GM19372 (cell line): Measurements from ENCODE around the gene RALGAPB.
"Not testable (repeated sequence)": the region's sequence is repeated elsewhere in the genome, so short reads cannot be mapped to it uniquely, and the experiment has no call there.

Source experiments
- ATAC-seq: cut with Tn5 transposase; IDR thresholded peaks from one replicate; pipeline ENCODE4 v1.9.1; 2021; ENCODE audit warnings: mild to moderate bottlenecking, low read depth, moderate library complexity; ENCODE audit not compliant: unreplicated experiment

The RALGAPB gene

DNA sequence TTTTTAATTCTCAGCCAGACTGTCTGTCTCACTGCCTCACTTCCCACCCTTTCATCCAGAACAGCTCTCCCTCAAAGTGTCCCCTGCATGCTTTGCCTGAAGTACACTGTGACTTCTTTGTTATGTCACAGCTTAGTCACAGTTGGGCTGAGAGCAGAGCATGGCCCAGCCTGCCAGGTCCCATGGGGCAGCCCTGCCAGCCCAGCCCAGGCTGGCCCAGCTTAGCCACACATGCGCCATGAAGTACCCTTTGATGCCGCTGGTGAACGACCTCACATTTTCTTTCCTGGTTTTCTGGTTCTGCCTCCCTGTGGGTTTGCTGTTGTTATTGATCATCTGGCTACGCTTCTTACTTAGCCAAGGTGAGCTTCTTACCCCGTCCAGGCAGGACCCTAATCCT lies 108.4 kb downstream of the RALGAPB start, which contains the start of gene ADIG:
ADIG (plus strand) TSS at position 185 of the 400 bp plus-strand sequence; CDS start at position 239, 54 bp downstream.
- ATAC-seq: no peak

DNA sequence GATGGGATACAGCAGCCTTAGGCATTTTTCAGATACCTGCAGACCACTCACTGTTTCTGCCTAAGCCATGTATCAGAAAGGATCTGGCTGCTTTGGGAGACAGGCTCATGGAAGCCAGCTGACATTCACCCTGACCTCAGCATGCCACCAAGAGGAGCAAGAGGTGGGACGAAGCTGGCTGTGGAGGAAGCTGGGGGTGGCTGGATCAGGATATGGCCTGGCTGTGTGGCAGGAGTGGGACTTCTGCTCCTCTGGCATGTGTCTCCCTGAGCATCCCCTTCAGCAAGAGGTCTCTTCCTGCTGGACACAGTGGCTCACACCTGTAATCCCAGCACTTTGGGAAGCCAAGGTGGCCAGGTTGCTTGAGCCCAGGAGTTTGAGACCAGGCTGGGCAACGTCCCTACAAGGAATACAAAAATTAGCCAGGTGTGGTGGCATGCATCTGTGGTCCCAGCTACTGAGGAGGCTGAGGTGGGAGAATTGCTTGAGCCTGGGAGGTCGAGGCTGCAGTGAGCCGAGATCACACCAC lies 109.3 kb downstream of the RALGAPB start:
- ATAC-seq: no peak

DNA sequence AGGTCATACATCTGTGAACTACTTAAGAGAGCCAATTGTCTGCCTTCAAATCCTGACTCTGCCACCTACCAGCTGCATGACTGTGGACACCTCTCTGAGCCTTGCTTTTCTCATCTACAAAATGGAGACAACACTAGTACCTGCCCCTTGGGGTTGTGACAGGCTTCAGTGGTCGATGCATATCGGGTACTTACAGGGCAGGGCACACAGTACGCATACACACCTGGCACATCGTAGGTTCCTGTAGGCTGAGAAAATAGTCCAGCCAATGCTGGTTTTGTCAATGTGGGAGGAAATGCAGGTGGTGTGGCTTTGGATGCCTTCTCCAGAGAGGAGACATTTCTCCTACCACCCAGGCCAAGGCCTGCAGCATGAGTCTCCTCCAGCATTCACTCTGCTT lies 110.7 kb downstream of the RALGAPB start:
- ATAC-seq: no peak

DNA sequence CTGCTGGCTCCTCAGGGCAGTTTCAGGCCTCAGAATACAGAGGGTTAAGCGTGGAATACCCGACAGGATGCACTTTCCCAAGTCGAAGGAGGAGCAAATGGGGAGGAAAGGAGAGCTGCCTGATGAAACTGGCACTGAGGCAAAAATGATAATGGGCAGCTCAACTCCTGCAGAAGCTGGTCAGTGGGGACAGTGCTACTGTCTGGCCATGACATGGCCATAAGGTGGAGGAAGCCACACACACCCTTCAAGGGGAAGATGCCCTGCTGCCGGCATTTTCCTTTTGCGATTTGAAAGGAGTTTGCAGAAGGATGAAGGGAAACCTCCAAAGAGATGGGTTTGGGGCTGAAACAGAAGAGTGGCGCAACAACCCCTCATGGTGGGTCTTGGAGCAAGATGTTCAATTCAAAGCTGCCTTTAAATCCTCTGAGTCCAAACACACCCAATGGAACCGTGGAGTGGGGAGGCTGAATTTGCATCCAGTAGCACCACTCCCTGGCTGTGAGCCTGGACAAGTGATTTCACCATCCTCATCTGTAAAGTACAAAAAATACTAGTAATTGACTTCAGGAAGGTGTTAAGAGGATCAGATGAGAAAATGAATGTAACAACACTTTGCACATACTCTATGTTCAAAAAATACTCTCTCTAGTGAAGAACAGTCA lies 111.6 kb downstream of the RALGAPB start:
- ATAC-seq: no peak

DNA sequence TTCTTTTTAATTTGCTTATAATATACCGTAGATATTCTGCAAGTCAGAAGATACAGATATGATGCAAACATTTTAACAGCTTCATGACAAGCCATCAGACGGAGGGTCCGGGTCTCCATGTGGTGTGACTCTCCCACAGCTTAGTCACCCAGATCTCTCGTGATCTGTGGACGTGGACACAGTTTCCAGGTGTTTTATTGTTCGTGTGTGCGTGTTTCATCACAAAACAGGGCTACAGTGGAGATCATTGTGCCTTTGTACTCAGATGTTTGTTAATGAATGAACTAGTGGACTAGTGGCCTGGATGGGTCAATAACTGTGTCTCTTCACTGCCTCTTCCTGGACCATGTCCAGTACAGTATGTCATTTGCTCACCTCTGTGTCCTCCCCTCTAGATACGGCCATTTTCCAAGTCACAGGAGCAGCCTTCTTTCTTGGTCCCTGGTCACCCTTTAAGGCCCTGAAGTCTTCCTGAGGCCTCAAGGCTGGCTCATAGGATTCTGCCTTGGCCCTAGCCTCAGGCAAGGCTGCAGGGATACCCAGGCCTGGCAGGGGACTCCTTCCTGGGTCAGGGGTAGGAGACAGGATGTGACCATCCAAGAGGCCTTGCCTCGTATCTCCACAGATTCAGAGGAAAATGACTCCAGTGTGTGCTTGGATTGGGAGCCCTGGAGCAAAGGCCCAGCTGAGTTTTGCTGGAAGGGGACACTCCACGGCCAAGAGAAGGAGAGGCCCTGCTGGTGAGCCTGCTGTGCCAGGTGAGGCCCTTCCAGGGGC lies 112.9 kb downstream of the RALGAPB start:
- no peak for ATAC-seq

DNA sequence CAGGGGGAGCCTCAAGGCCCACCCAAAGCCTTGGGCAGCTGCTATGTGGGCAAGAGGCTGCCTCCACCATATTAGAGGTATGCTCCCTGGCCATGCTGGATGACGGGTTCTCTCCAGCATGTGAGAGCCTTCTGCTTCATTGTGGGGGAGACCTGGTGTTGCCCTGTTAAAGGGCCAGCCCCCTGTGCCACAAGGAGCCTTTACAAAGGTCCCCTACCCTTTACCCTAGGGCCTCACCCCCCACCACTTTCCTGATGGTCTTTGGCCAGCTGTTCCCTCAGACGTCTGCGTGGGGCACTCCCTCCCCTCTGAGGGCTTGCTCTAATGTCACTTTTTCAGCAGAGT lies 113.5 kb downstream of the RALGAPB start:
- no peak for ATAC-seq

DNA sequence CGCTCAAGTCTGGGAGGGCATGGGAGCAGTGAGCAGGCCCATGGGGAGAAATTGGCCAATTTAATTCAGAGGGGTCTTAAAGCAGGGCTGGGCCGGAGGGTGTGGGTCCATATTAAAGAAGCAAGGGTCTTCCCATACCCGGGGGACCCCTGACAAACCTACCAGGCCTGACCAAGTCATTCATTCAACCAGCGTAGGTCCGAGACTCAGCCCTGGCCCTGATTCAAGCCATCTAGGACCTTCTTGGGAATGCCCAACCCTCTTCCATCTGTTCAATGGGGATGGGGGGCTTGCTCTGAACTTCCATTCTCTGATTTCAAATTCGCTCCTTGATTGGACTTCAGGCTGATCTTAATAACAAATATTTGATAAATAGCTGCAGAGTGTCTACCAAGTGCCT lies 115.7 kb downstream of the RALGAPB start:
- no peak for ATAC-seq

DNA sequence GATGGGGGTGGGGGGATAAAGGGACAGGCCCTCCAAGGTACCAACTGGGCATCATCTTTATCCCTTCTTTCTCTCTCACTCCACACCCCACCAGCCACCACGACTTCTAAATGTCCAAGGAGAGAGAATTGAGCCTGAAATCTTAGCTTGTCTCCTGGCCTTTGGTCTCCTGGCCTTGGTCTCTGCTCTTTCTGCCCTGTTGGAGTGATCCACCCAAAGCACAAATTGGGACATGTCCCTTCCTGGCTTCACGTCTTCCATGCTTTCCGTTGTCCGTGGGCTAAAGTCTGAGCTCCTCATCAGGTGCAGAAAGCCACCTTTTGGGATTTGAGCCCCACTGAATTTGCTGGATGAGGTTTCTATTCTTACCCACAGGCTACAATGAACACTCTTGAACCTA lies 116.7 kb downstream of the RALGAPB start:
- no peak for ATAC-seq

DNA sequence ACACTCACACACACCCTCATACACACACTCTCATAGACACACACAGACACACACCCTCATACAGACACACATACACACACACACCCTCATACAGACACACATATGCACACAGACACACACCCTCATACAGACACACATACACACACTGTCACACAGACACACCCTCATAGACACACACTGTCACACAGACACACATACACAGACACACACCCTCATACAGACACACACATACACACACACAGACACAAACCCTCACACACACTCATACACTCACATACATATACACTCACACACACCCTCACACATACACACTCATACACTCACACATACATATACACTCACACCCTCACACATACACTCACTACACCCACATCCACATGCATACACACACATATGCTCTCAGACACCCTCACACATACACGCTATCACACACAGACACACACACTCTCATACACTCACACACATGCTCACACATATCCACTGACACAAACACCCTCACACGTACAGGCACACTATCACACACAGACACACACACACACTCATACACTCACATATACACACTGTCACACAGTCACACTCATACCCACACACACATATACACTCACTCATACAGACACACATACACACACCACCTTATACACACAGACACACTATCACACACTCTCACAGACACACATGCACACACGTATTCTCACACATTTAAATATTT lies 117.5 kb downstream of the RALGAPB start:
- ATAC-seq: no peak

DNA sequence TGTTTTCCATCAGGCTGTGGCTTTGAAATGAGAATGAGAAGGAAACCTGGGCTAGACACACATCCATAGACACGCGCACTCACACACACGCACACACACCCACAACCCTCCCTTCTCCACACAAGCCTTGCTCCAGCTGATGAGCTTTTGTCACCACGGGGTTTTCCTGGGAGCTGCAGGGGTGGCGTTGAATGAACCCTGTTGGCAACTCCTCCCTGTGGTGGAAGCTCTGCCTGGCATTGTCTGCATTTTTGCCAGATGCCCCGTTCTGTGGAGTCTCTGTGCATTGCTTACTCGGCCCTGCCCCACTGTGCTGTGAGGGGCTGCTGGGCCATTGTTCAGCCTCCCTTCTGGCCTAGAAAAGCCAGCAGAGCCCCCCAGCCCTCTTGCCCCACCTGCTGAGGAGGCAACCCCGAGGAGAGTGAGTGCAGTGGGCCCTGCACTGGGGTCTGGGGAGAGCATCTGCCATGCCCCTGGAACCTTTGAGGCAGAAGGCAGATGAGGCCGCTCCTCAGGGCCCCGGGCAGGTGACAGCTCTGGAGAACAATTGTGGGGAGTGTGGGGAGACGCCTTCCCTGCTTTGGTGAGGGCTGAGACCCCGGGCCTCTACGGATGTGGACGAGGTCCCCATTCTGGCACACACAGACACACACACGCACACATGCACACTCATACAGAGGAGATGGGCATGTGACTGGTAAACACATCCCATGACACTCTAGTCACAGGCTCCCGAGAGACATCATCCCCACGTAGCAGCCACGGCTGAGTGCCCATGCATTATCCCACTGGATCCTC lies 118.2 kb downstream of the RALGAPB start:
- ATAC-seq: no peak

DNA sequence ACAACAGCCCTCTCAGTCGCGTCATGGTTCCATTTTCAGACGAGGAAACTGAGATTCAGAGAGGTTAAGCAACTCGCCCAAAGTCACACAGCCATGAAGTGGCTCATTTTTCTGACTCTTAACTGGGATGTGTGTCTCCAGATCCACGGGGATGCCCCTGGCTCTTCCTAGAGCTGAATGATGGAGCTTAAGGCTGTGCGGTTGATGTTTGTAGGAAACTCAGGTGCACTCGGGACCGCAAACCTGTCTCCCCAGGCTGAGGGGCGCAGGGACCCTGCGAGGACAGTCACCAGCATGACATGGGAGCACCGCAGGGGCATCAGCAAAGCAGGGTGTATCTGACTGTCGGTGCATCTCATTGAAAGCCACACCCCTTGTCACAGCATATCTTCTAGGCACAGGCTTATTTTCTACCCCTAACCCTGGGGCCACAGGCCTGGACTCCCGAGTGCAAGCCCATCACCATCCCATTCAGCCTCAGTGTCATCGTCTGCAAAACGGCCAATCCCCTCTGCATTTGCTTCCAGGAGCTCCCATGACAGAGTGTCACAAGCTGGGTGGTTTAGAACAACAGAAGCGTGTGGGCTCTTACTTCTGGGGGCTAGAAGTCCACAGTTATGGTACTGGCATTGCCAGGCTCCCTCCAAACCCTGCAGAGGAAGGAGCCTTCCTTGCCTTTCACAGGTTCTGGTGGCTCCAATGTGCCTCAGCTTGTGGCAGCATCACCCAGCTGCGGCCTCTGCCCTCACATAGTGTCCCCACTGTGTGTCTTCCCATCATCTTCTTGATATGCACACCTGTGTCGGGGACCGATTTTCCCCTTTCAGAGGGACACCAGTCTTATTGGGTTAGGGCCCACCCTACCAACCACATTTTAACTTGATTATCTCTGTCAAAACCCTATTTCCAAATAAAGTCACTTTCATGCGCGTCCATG lies 119.1 kb downstream of the RALGAPB start:
- no peak for ATAC-seq

DNA sequence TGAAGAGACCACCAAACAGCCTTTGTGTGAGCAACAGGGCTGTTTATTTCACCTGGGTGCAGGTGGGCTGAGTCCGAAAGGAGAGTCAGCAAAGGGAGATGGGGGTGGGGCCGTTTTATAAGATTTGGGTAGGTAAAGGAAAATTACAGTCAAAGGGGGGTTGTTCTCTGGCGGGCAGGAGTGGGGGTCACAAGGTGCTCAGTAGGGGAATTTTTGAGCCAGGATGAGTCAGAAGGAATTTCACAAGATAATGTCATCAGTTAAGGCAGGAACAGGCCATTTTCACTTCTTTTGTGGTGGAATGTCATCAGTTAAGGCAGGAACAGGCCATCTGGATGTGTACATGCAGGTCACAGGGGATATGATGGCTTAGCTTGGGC lies 119.8 kb downstream of the RALGAPB start:
- ATAC-seq: not testable (repeated sequence)

DNA sequence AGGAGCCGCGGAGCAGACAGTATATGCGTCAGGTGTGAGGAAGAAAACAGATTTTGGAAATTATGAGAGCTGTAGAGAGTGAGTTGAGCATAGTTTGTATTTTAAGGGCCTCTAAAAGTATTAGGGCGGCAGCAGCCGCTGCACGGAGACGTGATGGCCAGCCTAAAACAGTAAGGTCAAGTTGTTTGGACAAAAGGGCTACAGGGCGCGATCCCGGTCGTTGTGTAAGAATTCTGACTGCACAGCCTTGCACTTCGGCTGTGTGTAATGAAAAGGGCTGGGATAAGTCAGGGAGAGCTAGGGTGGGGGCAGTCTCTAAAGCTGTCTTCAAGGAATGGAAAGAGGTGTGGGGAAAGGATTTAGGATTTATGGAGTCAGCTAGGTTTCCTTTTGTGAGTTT lies 121.6 kb downstream of the RALGAPB start:
- ATAC-seq: not testable (repeated sequence)

DNA sequence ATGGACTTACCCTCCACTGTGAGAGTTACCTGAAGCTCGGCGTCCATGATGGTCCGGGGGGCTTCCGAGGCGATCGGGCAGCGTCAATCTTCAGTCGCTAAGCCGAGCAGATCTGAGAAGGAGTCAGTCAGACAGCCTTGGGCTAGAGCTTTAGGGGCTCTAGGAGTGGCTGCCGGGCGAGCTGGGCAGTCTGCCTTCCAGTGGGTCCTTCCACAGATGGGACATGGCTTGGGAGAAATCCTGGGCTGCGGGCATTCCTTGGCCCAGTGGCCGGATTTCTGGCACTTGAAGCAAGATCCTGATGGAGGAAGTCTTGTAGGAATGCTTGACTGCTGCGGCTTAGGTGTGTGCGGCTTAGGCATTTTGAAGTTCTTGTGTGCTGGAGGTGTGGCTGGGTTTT lies 123.2 kb downstream of the RALGAPB start:
- not testable (repeated sequence) for ATAC-seq

DNA sequence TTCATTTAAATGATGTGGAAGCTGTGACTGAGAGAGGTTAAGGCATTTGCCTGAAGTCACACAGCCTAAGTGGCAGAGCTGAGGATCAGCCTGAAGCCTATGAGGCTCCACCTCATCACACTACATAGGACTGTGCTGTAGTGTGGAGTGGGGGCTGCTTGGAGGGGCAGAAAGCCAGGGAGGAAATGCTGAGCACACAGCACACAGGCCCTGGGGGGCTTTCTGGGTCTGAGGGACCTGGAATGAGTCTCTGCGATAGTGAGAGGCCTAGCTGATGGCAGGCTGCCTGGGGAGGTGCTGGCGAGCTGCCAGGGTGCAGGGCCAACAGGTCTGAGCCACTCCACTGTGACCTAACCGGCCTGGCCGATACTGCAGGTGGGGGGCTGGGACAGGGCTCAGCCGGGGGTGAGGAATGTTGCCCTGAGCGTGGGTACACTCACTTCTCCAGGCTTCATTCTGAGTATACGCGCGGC lies 126.8 kb downstream of the RALGAPB start:
- no peak for ATAC-seq

DNA sequence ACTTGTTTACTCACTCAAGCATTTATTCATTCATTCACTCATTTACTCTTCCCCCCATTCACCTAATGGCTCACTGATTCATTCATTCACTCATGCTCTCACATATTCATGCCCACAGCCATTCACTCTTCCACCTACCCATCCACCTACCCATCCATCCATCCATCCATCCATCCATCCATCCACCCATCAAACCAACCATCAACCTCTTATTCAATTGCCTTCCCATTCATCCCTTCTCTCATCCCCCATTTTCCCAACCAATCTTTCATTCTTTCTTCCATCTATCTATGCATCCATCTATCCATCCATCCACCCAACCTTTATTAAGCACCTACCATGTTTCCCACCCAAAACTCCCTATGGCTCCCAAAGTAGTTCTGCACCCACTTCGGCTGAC lies 127.4 kb downstream of the RALGAPB start:
- no peak for ATAC-seq

DNA sequence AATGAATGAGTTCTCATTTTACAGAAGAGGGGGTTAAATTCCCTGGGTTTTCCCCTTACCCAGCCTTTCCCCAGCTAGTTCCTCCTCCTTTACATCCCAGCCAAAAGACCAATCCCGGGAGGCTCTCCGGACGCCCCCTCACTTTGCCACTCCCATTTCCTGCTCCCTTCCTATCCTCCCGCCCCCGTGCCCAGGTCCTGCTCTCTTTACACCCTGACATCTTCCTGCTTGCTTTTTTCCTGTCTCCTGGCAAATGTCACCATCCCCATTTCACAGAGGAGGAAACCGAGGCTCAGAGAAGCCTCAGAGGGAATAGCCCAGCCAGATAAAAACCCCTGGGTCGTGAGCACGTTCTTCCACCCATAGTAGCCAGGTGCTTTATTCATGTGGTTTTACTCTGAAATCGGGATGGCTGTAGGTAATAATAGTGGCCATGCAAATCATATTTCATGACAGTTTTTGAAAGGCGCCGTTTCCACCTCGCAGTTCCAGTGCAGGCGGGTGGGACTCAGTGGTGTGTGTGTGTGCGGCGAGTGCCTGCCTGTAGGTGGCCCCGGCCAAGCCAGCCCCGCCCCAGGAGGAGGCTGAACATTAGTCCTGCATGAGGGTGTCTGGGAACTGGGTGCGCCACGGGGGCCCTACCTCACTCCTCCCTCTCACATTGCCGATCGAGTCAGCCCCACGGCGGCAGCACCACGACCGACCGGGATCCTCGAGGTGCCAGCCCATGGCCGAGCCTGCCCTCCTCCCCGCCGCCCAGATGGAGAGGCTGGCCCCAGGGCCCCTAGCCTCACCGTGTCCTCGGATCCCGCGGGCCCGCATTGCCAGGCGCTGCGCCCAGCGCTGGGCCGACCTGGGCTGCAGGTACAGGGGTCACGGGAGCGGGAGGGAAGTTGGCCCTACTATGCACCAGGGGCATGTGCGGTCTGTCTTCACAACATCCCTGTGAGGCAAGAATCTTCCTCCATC lies 128.9 kb downstream of the RALGAPB start, which contains the start of gene ARHGAP40:
ARHGAP40 (plus strand) TSS at position 594 of the 969 bp plus-strand sequence.
- ATAC-seq: peak; percentile 75

DNA sequence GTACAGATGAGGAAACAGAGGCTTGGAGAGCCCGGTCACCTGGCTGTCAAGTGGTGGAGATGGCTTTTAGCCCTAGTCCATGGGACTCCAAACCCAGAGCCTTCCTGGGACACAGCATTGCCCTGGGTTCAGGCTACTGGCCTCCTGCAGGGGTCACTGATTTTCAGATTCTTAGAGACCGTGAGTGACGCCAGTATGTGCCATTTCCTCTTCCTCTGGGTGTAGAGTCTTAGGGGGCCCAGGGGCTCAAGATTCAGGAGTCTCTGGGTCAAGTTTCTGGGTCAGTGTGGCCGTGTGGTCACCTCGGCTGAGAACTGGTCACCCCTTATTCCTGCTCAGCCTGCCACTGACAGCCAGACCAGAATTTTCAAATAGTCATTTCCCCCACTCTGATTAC lies 129.5 kb downstream of the RALGAPB start:
- no peak for ATAC-seq
